AML-193 (cell line): ENCODE measurements around the gene TM4SF5.
A peak's percentile ranks its signal among the peaks of the same experiment; 100 is the strongest.
"Not testable (repeated sequence)": the region's sequence is repeated elsewhere in the genome, so short reads cannot be mapped to it uniquely, and the experiment has no call there.

ENCODE experiments used
- DNase-seq, 2 experiments: peaks; one replicate each; lab custom pipeline; 2025; lab: John Stamatoyannopoulos, UW

Gene TM4SF5

GRCh38 chr17:4789951-4790704 lies 18.4 kb downstream of the TM4SF5 start:
- peak; percentile 36 to 48 for DNase-seq

GRCh38 chr17:4790705-4791088 lies 19.0 kb downstream of the TM4SF5 start:
- no peak for DNase-seq

DNA sequence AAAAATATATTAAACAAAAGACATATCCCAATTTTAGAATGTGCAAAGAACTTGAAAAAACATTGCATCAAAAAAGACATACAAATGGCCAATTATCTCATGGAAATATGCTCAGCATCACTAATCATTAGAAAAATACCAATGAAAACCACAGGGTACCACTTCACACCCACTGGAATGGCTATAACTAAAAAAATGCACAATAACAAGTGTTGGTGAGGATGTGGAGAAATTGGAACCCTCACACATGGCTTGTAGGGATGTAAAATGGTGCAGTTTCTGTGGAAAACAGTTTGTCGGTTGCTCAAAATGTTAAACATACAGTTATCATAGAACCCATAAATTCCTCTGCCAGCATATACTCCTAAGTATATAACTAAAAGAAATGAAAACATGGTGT lies 23.5 kb downstream of the TM4SF5 start:
- DNase-seq: no peak

- no peak for DNase-seq
Measured at GRCh38 chr17:4796552-4796920, 24.9 kb downstream of the TM4SF5 start.

GRCh38 chr17:4800462-4801196 lies 28.9 kb downstream of the TM4SF5 start:
- DNase-seq: no peak

DNA sequence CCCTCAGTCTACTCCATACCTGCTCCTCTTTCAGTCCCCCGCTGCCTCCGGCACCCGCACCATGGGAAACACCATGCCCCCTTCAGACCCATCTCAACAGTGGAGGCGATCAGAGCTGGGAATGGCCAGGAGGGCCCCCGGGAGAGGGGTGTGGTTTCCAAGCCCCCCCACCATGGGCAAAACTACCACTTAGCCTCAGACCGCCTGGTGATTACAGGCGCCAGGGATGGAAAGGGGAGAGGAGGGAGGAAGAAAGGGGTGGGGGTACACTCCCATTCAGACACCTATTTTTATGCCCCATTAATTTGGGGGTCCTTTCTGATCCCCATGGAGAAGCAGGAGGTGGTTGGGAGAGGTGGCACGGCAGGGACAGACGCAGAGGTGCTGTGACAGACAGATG lies 30.5 kb downstream of the TM4SF5 start, which contains the start of gene C17orf114:
Gene C17orf114, minus strand, starts transcription at position 101 of the 400 bp plus-strand sequence.
- DNase-seq: no peak

DNA sequence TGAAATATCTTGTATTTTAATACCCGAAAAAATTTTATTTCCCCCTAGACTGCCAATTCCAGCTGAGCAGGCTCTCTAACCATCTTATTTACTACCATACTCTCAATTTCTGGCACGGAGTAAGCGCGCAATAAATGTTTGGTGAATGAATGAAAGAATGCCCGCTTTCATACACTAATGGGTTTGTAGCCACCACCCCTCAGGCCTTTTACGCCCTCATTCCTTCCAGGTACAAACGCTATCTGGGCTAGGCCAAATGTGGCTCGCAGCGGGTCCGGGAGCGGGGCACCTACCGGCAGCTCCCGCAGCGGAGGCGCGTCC lies 34.7 kb downstream of the TM4SF5 start:
- no peak for DNase-seq

DNA sequence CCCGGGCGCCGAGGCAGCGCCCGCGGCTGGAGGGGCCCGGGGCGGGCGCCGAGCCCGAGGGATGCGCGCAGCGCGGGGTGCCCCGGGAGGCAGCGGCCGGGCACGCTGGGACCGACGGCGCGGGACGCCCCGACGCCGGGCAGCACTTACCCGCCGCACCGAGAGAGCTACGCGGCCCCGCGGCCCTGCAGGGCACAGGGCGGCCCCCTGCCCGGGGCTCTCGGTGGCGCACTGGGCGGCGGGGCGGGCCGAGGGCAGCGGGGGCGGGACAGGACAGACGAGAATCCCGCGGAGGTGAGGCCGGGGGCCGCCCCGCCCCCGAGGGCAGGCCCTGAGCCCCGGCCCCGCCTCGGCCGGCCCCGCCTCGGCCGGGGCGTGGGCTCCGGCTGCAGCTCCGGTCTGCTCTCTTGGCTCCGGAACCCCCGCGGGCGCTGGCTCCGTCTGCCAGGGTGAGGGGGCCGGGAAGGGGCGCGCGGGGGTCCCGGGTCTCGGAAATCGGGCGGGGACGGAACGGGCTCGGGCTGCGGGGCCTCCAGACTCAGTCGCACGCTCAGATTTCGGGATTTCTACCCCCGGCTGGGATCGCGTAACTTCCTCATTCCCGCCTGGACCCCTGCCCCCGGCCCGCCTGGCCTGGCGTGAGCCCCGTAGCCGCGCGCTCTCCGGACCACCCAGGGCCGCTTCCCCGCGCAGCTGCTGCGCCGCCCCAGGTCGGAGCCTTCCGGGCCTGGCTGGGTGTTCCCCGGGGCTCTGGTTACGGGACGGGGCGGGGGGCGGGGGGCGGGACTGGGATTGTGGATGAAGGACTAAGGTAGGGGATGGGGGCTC lies 35.3 kb downstream of the TM4SF5 start, which contains the start of gene PLD2:
Gene PLD2, plus strand, starts transcription at position 376 of the 828 bp plus-strand sequence. CDS start 621 bp downstream, outside the sequence.
- DNase-seq: peak; percentile 28 to 44

DNA sequence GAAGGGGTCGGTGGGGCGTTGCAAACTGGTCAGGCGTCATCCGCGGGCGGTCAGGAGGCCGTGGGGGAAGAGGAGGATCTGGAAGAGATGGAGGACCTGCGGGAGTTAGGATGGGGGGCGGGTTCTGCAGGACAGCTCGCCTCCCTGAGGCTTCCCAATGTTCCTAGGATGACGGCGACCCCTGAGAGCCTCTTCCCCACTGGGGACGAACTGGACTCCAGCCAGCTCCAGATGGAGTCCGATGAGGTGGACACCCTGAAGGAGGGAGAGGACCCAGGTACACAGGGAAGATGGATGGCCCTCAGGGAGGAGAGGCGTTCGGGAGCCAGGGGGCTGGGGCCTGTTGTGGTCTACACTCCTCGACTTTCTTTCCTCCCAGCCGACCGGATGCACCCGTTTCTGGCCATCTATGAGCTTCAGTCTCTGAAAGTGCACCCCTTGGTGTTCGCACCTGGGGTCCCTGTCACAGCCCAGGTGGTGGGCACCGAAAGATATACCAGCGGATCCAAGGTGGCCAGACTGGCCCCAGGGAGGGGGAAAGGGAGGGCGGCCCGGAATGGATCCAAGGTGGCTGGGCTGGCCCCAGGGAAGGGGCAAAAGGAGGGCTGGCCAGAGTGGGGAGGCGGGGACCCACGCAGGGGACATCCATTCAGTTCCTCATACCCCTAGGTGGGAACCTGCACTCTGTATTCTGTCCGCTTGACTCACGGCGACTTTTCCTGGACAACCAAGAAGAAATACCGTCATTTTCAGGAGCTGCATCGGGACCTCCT lies 36.1 kb downstream of the TM4SF5 start:
- DNase-seq: no peak

GRCh38 chr17:4808378-4808767 lies 36.7 kb downstream of the TM4SF5 start:
- no peak for DNase-seq

GRCh38 chr17:4810696-4811290 lies 39.1 kb downstream of the TM4SF5 start:
- DNase-seq: no peak

DNA sequence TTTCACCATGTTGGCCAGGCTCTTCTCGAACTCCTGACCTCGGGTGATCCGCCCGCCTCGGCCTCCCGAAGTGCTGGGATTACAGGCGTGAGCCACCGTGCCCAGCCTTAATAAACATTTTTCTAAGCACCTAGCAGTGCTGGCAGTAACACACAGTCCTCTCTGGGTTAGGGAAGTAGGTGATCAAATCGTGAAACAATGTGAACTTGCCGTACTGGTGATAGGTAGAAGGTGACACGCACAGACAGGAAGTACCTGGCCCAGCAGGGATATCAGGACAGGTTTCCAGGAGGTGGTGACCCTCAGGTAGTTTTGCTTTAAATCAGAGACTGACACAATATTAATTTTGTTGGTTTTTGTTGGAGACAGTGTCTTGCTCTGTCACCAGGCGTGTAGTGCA lies 39.8 kb downstream of the TM4SF5 start:
- DNase-seq: no peak

DNA sequence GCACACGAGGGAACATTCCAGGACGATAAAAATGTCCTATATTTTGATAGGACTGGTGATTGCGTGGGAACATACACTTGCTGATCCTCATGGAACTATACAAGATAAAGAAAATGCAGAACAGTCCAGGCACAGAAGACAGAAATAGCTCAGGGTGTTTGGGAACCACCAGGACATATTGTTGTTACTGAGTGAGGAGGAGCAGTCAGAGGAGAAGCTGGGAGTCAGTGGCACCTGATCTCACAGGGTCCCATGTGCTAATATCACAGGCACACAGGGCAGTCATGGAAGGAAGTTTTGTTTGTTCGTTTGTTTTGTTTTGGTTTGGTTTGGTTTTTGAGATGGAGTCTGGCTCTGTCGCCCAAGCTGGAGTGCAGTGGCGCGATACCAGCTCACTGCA lies 41.0 kb downstream of the TM4SF5 start:
- no peak for DNase-seq

- peak in 1 of 2 experiments; percentile 22 for DNase-seq
Measured at GRCh38 chr17:4815043-4815675, 43.5 kb downstream of the TM4SF5 start.

DNA sequence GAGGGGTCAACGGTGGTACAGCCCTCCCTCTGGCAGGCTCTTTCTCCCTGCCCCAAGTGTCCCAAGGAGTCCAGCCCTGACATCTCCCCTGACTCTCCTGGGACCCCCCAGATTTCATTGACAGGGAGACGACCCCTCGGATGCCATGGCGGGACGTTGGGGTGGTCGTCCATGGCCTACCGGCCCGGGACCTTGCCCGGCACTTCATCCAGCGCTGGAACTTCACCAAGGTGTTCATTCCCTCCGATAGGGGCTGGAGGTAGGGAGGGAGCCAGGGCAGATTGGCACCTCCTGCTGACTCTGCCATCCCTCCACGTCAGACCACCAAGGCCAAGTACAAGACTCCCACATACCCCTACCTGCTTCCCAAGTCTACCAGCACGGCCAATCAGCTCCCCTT lies 45.1 kb downstream of the TM4SF5 start:
- no peak for DNase-seq

- no peak for DNase-seq
Measured at GRCh38 chr17:4818276-4818675, 46.6 kb downstream of the TM4SF5 start.

DNA sequence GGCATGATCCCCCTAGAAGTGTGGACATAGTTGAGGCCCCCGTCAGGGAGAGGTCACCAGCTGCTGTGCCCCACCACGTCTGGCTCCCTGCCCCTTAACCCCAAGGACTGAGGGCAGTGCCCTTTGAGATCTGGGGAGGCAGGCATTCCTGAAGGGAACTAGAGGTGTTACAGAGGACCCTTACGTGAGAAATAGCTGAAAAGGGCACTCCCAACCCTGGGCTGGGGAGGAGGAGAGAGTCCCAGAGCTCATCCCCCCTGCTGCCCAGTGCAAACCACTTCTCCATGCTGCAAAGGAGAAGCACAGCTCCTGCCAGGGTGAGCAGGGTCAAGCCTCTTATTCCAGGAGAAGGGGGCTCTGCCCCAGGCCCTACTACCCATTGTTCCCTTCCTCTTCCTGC lies 51.1 kb downstream of the TM4SF5 start:
- DNase-seq: no peak

DNA sequence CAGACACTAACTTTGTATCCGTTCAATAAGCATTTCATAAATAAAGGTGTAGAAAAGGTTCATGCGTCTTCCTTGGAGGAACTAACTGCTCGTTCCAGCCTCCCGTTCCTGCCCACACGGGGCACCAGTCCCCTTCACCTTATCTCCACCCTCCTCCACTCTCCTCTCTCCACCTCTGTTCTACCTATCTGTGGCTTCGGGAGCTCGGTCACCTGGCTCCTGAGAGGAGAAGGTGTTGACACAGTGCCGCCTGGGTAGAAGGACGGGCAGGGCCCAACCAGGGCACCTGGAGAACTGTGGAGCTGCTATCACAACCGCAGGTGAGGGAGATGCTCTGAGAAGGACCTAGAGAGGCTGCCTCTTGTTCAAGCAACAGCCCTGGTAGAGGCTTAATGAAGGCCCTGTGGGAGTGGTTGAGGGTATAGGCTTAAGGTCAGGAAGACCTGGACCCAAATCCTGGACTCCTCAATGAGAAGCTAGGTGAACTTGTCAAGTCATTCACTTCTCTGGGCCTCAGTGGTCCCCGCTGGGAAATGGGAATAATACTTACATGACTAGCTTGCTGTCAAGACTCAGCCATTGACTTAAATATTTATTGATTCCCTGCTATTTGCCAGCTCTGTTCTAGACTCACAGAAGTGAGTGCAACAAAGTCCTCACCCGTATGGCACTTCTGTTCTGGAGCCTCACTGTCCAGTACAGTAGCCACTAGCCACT lies 51.8 kb downstream of the TM4SF5 start:
- DNase-seq: no peak

DNA sequence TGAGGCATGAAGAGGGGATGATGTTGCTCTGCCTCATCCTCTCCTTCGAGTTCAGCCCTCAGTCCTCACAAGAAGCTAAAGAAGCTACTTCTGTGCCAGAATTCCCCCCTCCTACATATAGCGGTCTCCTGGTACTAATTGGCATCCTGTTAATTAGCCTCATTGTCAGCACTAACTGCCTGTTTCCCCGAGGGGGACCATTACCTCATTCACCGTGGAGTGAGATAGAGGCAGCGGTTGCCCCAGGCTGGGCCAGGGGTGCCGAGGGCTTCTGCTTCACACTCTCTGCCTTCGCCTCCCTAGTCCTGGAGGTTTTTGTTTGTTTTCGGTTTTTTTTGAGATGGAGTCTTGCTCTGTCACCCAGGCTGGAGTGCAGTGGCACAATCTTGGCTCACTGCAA lies 55.7 kb downstream of the TM4SF5 start:
- no peak for DNase-seq

- DNase-seq: not testable (repeated sequence)
Measured at GRCh38 chr17:4832829-4833177, 61.1 kb downstream of the TM4SF5 start.
